A549 (cell line): ENCODE measurements around the gene RET. TPM values are rescaled to one million over a fixed set of nuclear protein-coding genes. Genes with fewer than 3 reads are reported as not detected.

ENCODE experiments used
- ATAC-seq, 2 experiments: fragments of 200-7000 bp in 1 of 2; fragments of >200 bp in 1 of 2; cut with Nextera tagmentation in 1 of 2; cut with Tn5 transposase in 1 of 2; 3 replicates each; pipeline versions ENCODE4 v1.8.0 to v1.9.1; 2018 to 2020; ENCODE audit warnings: mild to moderate bottlenecking in 1 of 2, moderate library complexity in 1 of 2
- CTCF ChIA-PET: fragments of 300-600 bp; sonication (Branson Sonifier 250); formaldehyde crosslinking; extraction: SDS; loops from one replicate; lab custom pipeline; 2021; ENCODE audit warnings: antibody characterized with exemption, inconsistent platforms; lab: Yijun Ruan, JAX
- POLR2A ChIA-PET: fragments of 350-600 bp; formaldehyde crosslinking; extraction: SDS; loops from one replicate; lab custom pipeline; 2021; ENCODE audit warnings: antibody characterized with exemption, inconsistent platforms; lab: Yijun Ruan, JAX
- DNase-seq, 2 experiments: peaks; one replicate each; pipeline versions ENCODE4 v3.0.0 to v3.0.0-alpha.2; 2011 to 2016; ENCODE audit warnings: low read depth in 1 of 2, low spot score in 1 of 2
- FAIRE-seq: peaks from 2 replicates; lab custom pipeline; 2011; peaks lifted over from hg19 to GRCh38; lab: Jason Lieb, UNC
- H3K27ac ChIP-seq, 2 experiments: fragments of >200 bp; sonication (Bioruptor Twin); formaldehyde crosslinking; 3 replicates each; pipeline ENCODE4 v1.5.1; 2016 to 2017
- H3K4me1 ChIP-seq: fragments of >200 bp; sonication (Bioruptor Twin); formaldehyde crosslinking; 3 replicates; pipeline ENCODE4 v1.6.1; 2016
- H3K4me2 ChIP-seq: fragments of >200 bp; sonication (Bioruptor Twin); formaldehyde crosslinking; 3 replicates; pipeline ENCODE4 v1.6.1; 2016
- H3K4me3 ChIP-seq: fragments of >200 bp; sonication (Bioruptor Twin); formaldehyde crosslinking; 3 replicates; pipeline ENCODE4 v1.5.1; 2016
- H3K9me3 ChIP-seq: fragments of >200 bp; sonication (Bioruptor Twin); formaldehyde crosslinking; 3 replicates; pipeline ENCODE4 v1.6.1; 2016
- BHLHE40 ChIP-seq: IDR thresholded peaks from 2 replicates; pipeline ENCODE4 v1.6.1; 2012; ENCODE audit warnings: low read depth, low read length, inconsistent platforms
- CBX2 ChIP-seq: fragments of 200-600 bp; sonication (generic); IDR thresholded peaks from 2 replicates; pipeline ENCODE4 v1.6.1; 2016; ENCODE audit warnings: low read depth, mild to moderate bottlenecking, borderline replicate concordance
- CHD2 ChIP-seq: fragments of 150-350 bp; IDR thresholded peaks from 2 replicates; pipeline ENCODE4 v1.6.1; 2014; ENCODE audit warnings: low read length; ENCODE audit not compliant: partially characterized antibody
- CHD4 ChIP-seq: fragments of 200-600 bp; sonication (generic); IDR thresholded peaks from 2 replicates; pipeline ENCODE4 v1.6.1; 2016; ENCODE audit warnings: antibody characterized with exemption, mild to moderate bottlenecking, borderline replicate concordance
- EHF ChIP-seq: fragments of 250-450 bp; sonication (Bioruptor Pico); IDR thresholded peaks from 2 replicates; pipeline ENCODE4 v1.5.0; 2020; ENCODE audit warnings: mild to moderate bottlenecking
- EHMT2 ChIP-seq: fragments of 200-600 bp; sonication (generic); IDR thresholded peaks from 2 replicates; pipeline ENCODE4 v1.6.1; 2016; ENCODE audit warnings: antibody characterized with exemption, low read depth, mild to moderate bottlenecking, moderate library complexity
- ELK1 ChIP-seq: fragments of 150-350 bp; IDR thresholded peaks from 2 replicates; pipeline ENCODE4 v1.6.1; 2014; ENCODE audit warnings: low read depth, mild to moderate bottlenecking, low read length
- EP300 ChIP-seq, 2 experiments: fragments of >200 bp; sonication (Bioruptor Twin); formaldehyde crosslinking; IDR thresholded peaks; 2 replicates in 1 of 2; 3 replicates in 1 of 2; pipeline ENCODE4 v1.6.1; 2016 to 2017
- FOSB ChIP-seq: fragments of 250-450 bp; sonication (Bioruptor Pico); IDR thresholded peaks from 2 replicates; pipeline ENCODE4 v1.5.0; 2020; ENCODE audit warnings: mild to moderate bottlenecking, moderate library complexity
- FOSL2 ChIP-seq, 2 experiments: fragments of 450-650 bp in 1 of 2; fragments of >200 bp in 1 of 2; sonication (Bioruptor Twin) in 1 of 2; formaldehyde crosslinking; IDR thresholded peaks; 2 replicates each; pipeline versions ENCODE4 v1.5.0 to v1.6.1; 2016 to 2020; ENCODE audit warnings: mild to moderate bottlenecking in 1 of 2, moderate library complexity in 1 of 2
- FOXS1 ChIP-seq: fragments of 250-450 bp; sonication (Bioruptor Pico); IDR thresholded peaks from 2 replicates; pipeline ENCODE4 v1.5.0; 2020; ENCODE audit warnings: mild to moderate bottlenecking, moderate library complexity
- GATA3 ChIP-seq: IDR thresholded peaks from 2 replicates; pipeline ENCODE4 v1.6.1; 2012; ENCODE audit warnings: borderline replicate concordance
- HDAC2 ChIP-seq: fragments of 200-600 bp; sonication (generic); IDR thresholded peaks from 2 replicates; pipeline ENCODE4 v1.6.1; 2016
- HOXA7 ChIP-seq: fragments of 250-450 bp; sonication (Bioruptor Pico); IDR thresholded peaks from 2 replicates; pipeline ENCODE4 v1.5.0; 2020; ENCODE audit warnings: mild to moderate bottlenecking, moderate library complexity
- HOXB13 ChIP-seq: fragments of 250-450 bp; sonication (Bioruptor Pico); IDR thresholded peaks from 2 replicates; pipeline ENCODE4 v1.5.0; 2020; ENCODE audit warnings: low read depth, mild to moderate bottlenecking, moderate library complexity
- HOXB5 ChIP-seq: fragments of 250-450 bp; sonication (Bioruptor Pico); IDR thresholded peaks from 2 replicates; pipeline ENCODE4 v1.5.0; 2020; ENCODE audit warnings: mild to moderate bottlenecking, moderate library complexity
- JUNB ChIP-seq: fragments of >200 bp; sonication (Bioruptor Twin); formaldehyde crosslinking; IDR thresholded peaks from 2 replicates; pipeline ENCODE4 v1.6.1; 2016
- MAFK ChIP-seq: fragments of 450-650 bp; IDR thresholded peaks from 2 replicates; pipeline ENCODE4 v1.6.1; 2014; ENCODE audit not compliant: partially characterized antibody
- MAZ ChIP-seq: fragments of 150-350 bp; IDR thresholded peaks from 2 replicates; pipeline ENCODE4 v1.6.1; 2014; ENCODE audit warnings: antibody characterized with exemption, low read depth, low read length, borderline replicate concordance
- MYC ChIP-seq: IDR thresholded peaks from 2 replicates; pipeline ENCODE4 v1.6.1; 2012; ENCODE audit warnings: mild to moderate bottlenecking, inconsistent platforms, low read length, improper control_type of control experiment, borderline replicate concordance
- NFE2L2 ChIP-seq: fragments of 150-350 bp; conservative IDR thresholded peaks from 2 replicates; pipeline ENCODE4 v1.6.1; 2014; ENCODE audit warnings: low read length
- PBX3 ChIP-seq: IDR thresholded peaks from 2 replicates; pipeline ENCODE4 v1.6.1; 2012
- POLR2AphosphoS2 ChIP-seq: conservative IDR thresholded peaks from 2 replicates; pipeline ENCODE4 v1.6.1; 2012; ENCODE audit warnings: low read length, improper control_type of control experiment, inconsistent platforms
- RCOR1 ChIP-seq: fragments of 150-350 bp; IDR thresholded peaks from 2 replicates; pipeline ENCODE4 v1.6.1; 2014; ENCODE audit warnings: antibody characterized with exemption, low read length, low read depth
- RFX5 ChIP-seq: fragments of 450-650 bp; IDR thresholded peaks from 2 replicates; pipeline ENCODE4 v1.7.1; 2014; ENCODE audit warnings: antibody characterized with exemption, mild to moderate bottlenecking, moderate library complexity
- RNF2 ChIP-seq: fragments of 200-600 bp; sonication (generic); IDR thresholded peaks from 2 replicates; pipeline ENCODE4 v1.6.1; 2016; ENCODE audit warnings: low read depth, mild to moderate bottlenecking, antibody characterized with exemption, moderate library complexity, borderline replicate concordance
- TP53 ChIP-seq: fragments of 250-450 bp; sonication (Bioruptor Pico); IDR thresholded peaks from 2 replicates; pipeline ENCODE4 v1.5.0; 2021; ENCODE audit warnings: mild to moderate bottlenecking, moderate library complexity
- WGBS: methylation state at CpG from one replicate; pipeline ENCODE4 v1.1.6; 2017; ENCODE audit errors: missing lambda C conversion rate; 5-methylcytosine and 5-hydroxymethylcytosine counted together
- polyA plus RNA-seq, 4 experiments: library from polyadenylated mRNA; depleted of rRNA in 3 of 4; stranded (reverse); fragments of >200 nt; fragmentation: RNase III in 1 of 4; extraction: RNeasy Plus Mini Kit Qiagen cat#74134 plus additional on column Dnase treatment in 1 of 4; gene quantifications; 2 replicates in 3 of 4; 3 replicates in 1 of 4; pipeline ENCODE4 v1.2.3, GENCODE V29; 2011 to 2017
- TF ChIP-seq, protein P1 (sequence below): fragments of 250-450 bp; sonication (Bioruptor Pico); IDR thresholded peaks from 2 replicates; pipeline ENCODE4 v1.5.0; 2021; ENCODE audit warnings: mild to moderate bottlenecking, moderate library complexity, borderline replicate concordance
- TF ChIP-seq, protein P2 (sequence below): fragments of >200 bp; sonication (Bioruptor Twin); formaldehyde crosslinking; IDR thresholded peaks from 3 replicates; pipeline ENCODE4 v1.6.1; 2016

The RET gene
- polyA plus RNA-seq, 2 of the 4 experiments (the other 2 are of a cell fraction), result 0.08 to 0.41 TPM

DNA sequence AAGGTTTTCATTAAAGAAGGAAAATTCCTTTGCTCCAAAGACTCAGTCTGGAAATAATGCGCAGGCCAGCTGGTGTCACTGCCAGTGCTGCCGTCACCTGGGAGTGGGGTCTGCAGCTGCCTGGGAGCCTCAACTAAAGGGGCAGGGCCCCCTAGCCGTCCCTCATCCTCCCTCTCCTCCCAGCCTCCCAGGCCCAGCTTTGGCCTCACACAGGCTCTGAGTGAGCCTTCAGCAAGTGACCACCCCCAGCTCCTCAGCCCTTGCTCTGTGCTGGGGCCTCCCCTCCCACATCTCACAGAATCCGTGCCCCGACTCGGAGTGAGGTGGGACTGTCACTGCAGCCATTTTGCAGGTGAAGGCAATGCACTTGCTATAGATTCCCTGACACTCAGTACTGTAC lies 11.1 kb upstream of the RET start:
- Histone ChIP-seq H3K4me3 (no peak overlapping the region), H3K27ac (no peak overlapping the region), H3K4me1 (no peaks in the 10 kb centered on the region), H3K9me3 (no peaks in the 10 kb centered on the region), H3K4me2 (no peak overlapping the region)
- no peak for TF ChIP-seq POLR2AphosphoS2
- TF ChIP-seq CBX2, result no peak
- TF ChIP-seq MAFK, result no peak
- TF ChIP-seq GATA3, result no peak
- TF ChIP-seq RFX5, result no peak
- no peak for TF ChIP-seq PBX3
- no peak for TF ChIP-seq MYC
- no peak for TF ChIP-seq HOXA7
- no peak for TF ChIP-seq CHD2
- no peak for TF ChIP-seq FOXS1 (CRISPR knock-in tag)
- no peak for TF ChIP-seq BHLHE40
- no peak for TF ChIP-seq EHF (CRISPR knock-in tag)
- no peak for TF ChIP-seq FOSB (CRISPR knock-in tag)
- TF ChIP-seq HOXB13 (CRISPR knock-in tag), result no peak
- TF ChIP-seq HOXB5 (CRISPR knock-in tag), result no peak
- TF ChIP-seq, protein P1, sequence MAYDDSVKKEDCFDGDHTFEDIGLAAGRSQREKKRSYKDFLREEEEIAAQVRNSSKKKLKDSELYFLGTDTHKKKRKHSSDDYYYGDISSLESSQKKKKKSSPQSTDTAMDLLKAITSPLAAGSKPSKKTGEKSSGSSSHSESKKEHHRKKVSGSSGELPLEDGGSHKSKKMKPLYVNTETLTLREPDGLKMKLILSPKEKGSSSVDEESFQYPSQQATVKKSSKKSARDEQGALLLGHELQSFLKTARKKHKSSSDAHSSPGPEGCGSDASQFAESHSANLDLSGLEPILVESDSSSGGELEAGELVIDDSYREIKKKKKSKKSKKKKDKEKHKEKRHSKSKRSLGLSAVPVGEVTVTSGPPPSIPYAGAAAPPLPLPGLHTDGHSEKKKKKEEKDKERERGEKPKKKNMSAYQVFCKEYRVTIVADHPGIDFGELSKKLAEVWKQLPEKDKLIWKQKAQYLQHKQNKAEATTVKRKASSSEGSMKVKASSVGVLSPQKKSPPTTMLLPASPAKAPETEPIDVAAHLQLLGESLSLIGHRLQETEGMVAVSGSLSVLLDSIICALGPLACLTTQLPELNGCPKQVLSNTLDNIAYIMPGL, result no peak
- no peak for TF ChIP-seq RCOR1
- TF ChIP-seq TP53 (CRISPR knock-in tag), result no peak
- TF ChIP-seq HDAC2, result no peak
- FAIRE-seq, result no peak
- POLR2A ChIA-PET, result no interaction called here
- CTCF ChIA-PET, result interaction anchor here (1.4 to 1.8 kb wide), 2 partner anchors 13 to 313 kb away, joined by 4 to 8 read pairs; no protein-coding TSS in a partner anchor
- no peak for ATAC-seq
- WGBS, result 76% methylated on average over 6 of the region's 6 CpGs
- DNase-seq, result no peak

GRCh38 chr10:43066481-43066880 lies 10.4 kb upstream of the RET start:
- Histone ChIP-seq H3K9me3 (no peaks in the 10 kb centered on the region), H3K4me1 (no peaks in the 10 kb centered on the region), H3K27ac (no peak overlapping the region), H3K4me2 (no peak overlapping the region), H3K4me3 (no peak overlapping the region)
- no peak for DNase-seq
- 13% methylated on average over 1 of the region's 3 CpGs for WGBS
- TF ChIP-seq, protein P2, sequence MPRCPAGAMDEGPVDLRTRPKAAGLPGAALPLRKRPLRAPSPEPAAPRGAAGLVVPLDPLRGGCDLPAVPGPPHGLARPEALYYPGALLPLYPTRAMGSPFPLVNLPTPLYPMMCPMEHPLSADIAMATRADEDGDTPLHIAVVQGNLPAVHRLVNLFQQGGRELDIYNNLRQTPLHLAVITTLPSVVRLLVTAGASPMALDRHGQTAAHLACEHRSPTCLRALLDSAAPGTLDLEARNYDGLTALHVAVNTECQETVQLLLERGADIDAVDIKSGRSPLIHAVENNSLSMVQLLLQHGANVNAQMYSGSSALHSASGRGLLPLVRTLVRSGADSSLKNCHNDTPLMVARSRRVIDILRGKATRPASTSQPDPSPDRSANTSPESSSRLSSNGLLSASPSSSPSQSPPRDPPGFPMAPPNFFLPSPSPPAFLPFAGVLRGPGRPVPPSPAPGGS, result no peak
- TF ChIP-seq EP300 (IDR thresholded peaks at IDR 0.05), result no peak
- TF ChIP-seq FOSL2 (IDR thresholded peaks at IDR 0.05), result no peak
- TF ChIP-seq FOSL2 (CRISPR knock-in tag; IDR thresholded peaks at IDR 0.05), result no peak
- TF ChIP-seq NFE2L2, result no peak
- no peak for TF ChIP-seq CBX2
- TF ChIP-seq CHD4, result no peak
- TF ChIP-seq ELK1, result no peak
- TF ChIP-seq EHMT2, result no peak
- no peak for TF ChIP-seq RNF2
- TF ChIP-seq JUNB, result no peak
- TF ChIP-seq MAZ, result no peak
- TF ChIP-seq, all 56 proteins: peak for 0
- ChIA-PET POLR2A (no interaction called here), CTCF (interaction anchor here (0.6 to 1.8 kb wide), 3 partner anchors 13 to 313 kb away, joined by 3 to 8 read pairs (median 4); no protein-coding TSS in a partner anchor)
- ATAC-seq (no peak), FAIRE-seq (no peak)
